ENCODE results near the gene FAF1.

DNA sequence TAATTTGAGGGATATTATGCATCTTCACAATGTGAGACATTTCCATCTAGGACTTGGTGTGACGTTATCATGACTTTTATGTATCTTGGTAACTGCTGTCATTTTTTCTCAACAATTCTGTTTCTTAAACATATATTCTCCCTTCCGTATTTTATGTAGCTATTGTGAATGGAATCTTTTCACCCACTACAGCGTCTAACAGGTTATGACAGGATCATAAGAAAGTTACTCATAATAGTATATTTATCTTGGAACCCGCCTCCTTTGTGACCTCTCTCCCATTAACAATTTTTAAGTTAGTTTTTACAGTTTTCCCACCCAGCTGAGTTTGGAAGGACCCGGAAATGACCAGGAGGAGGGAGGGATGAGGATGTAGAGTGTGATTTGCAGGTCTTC, 530.1 kb downstream of the FAF1 start:
- TF ChIP-seq, protein P1, sequence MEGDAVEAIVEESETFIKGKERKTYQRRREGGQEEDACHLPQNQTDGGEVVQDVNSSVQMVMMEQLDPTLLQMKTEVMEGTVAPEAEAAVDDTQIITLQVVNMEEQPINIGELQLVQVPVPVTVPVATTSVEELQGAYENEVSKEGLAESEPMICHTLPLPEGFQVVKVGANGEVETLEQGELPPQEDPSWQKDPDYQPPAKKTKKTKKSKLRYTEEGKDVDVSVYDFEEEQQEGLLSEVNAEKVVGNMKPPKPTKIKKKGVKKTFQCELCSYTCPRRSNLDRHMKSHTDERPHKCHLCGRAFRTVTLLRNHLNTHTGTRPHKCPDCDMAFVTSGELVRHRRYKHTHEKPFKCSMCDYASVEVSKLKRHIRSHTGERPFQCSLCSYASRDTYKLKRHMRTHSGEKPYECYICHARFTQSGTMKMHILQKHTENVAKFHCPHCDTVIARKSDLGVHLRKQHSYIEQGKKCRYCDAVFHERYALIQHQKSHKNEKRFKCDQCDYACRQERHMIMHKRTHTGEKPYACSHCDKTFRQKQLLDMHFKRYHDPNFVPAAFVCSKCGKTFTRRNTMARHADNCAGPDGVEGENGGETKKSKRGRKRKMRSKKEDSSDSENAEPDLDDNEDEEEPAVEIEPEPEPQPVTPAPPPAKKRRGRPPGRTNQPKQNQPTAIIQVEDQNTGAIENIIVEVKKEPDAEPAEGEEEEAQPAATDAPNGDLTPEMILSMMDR (IDR thresholded peaks at IDR 0.05; ENCODE audit: extremely low read depth in 1 of 2, insufficient read depth in 1 of 2, low read depth in 1 of 2, low read length in 2 of 2) = no peak
- TF ChIP-seq EZH2 (IDR thresholded peaks at IDR 0.05; ENCODE audit: borderline replicate concordance, low read depth, low read length, severe bottlenecking) (no peak), POLR2AphosphoS5 (IDR thresholded peaks at IDR 0.05; ENCODE audit: insufficient read depth, low read depth, low read length) (no peak), FOS (IDR thresholded peaks at IDR 0.05; ENCODE audit: borderline replicate concordance, insufficient read depth, low read length) (no peak)
